Endothelial cell of umbilical vein (primary cell): ENCODE data around the gene ZNF497. TPM values are rescaled to one million over a fixed set of nuclear protein-coding genes. Genes with fewer than 3 reads are reported as not detected.

Experiments used
- BruUV-seq: library from RNA; stranded (reverse); fragments of 400-500 nt; replicated peaks from 2 replicates; lab custom pipeline; 2021; lab: Mats Ljungman, UMichigan
- CTCF ChIA-PET: fragments of 300-600, 350-600 bp; sonication (Branson Sonifier 250); formaldehyde crosslinking; loops from one replicate; lab custom pipeline; 2021; ENCODE audit warnings: antibody characterized with exemption, inconsistent platforms; lab: Charles Lee
- POLR2A ChIA-PET: fragments of 300-600, 350-600 bp; sonication (Branson Sonifier 250); formaldehyde crosslinking; loops from one replicate; lab custom pipeline; 2021; ENCODE audit warnings: antibody characterized with exemption, inconsistent platforms; lab: Charles Lee
- DNase-seq: peaks from one replicate; pipeline ENCODE4 v3.0.0-alpha.2; 2011; ENCODE audit warnings: low read depth, low spot score
- FAIRE-seq: peaks from 2 replicates; lab custom pipeline; 2011; peaks lifted over from hg19 to GRCh38; lab: Jason Lieb, UNC
- H2AFZ ChIP-seq: 2 replicates; pipeline ENCODE4 v1.6.0; 2012; ENCODE audit warnings: low read depth, low read length, control low read depth, inconsistent platforms
- H3K27ac ChIP-seq: 2 replicates; pipeline ENCODE4 v1.5.1; 2011; ENCODE audit warnings: low read depth, mild to moderate bottlenecking, control low read depth, low read length, moderate library complexity; ENCODE audit not compliant: insufficient read depth
- H3K27me3 ChIP-seq, 2 experiments: 2 replicates each; pipeline versions ENCODE4 v1.6.0 to v1.6.1; 2011; ENCODE audit warnings: low read length in 2 of 2, mixed read lengths in 1 of 2; ENCODE audit not compliant: control insufficient read depth in 2 of 2, insufficient read depth in 2 of 2
- H3K36me3 ChIP-seq, 2 experiments: 2 replicates in 1 of 2; 3 replicates in 1 of 2; pipeline ENCODE4 v1.5.1; 2011; ENCODE audit warnings: low read length in 2 of 2, mild to moderate bottlenecking in 1 of 2, moderate library complexity in 1 of 2; ENCODE audit not compliant: control insufficient read depth in 2 of 2, insufficient read depth in 2 of 2; ENCODE audit errors: extremely low read depth in 1 of 2
- H3K4me1 ChIP-seq: 3 replicates; pipeline ENCODE4 v1.5.1; 2011; ENCODE audit warnings: mild to moderate bottlenecking, low read length; ENCODE audit not compliant: control insufficient read depth, insufficient read depth; ENCODE audit errors: extremely low read depth
- H3K4me2 ChIP-seq: 2 replicates; pipeline ENCODE4 v1.6.1; 2011; ENCODE audit warnings: low read length, control low read depth, mixed read lengths; ENCODE audit not compliant: insufficient read depth
- H3K4me3 ChIP-seq, 3 experiments: fragments of 200-600 bp in 1 of 3; sonication (generic), shearing (Covaris generic) in 1 of 3; replicated peaks in 1 of 3; 2 replicates each; pipeline ENCODE4 v1.5.1; 2011 to 2016; ENCODE audit warnings: control low read depth in 3 of 3, low read length in 3 of 3, mild to moderate bottlenecking in 2 of 3, inconsistent platforms in 1 of 3, low read depth in 1 of 3, moderate library complexity in 1 of 3; ENCODE audit not compliant: insufficient read depth in 1 of 3
- H3K79me2 ChIP-seq: 2 replicates; pipeline ENCODE4 v1.6.0; 2012; ENCODE audit warnings: low read length, inconsistent platforms; ENCODE audit not compliant: control insufficient read depth, insufficient read depth
- H3K9ac ChIP-seq: replicated peaks from 2 replicates; pipeline ENCODE3; 2011; ENCODE audit warnings: low read length, control low read depth; ENCODE audit not compliant: insufficient read depth; ENCODE audit errors: extremely low read depth
- H3K9me1 ChIP-seq: replicated peaks from 3 replicates; pipeline ENCODE4 v1.6.0; 2011; ENCODE audit warnings: mild to moderate bottlenecking, low read length; ENCODE audit not compliant: control insufficient read depth, insufficient read depth; ENCODE audit errors: extremely low read depth
- H3K9me3 ChIP-seq: replicated peaks from 2 replicates; pipeline ENCODE4 v1.5.1; 2012; ENCODE audit warnings: low read length, inconsistent platforms; ENCODE audit not compliant: control insufficient read depth, insufficient read depth
- H4K20me1 ChIP-seq: replicated peaks from 2 replicates; pipeline ENCODE3; 2011; ENCODE audit warnings: mild to moderate bottlenecking, low read length; ENCODE audit not compliant: control insufficient read depth, insufficient read depth; ENCODE audit errors: extremely low read depth
- EZH2 ChIP-seq: IDR thresholded peaks from 2 replicates; pipeline ENCODE4 v1.6.1; 2012; ENCODE audit warnings: borderline replicate concordance, low read depth, mild to moderate bottlenecking, moderate library complexity, low read length, inconsistent platforms; ENCODE audit not compliant: severe bottlenecking
- FOS ChIP-seq: IDR thresholded peaks from 2 replicates; pipeline ENCODE4 v1.6.1; 2011; ENCODE audit warnings: mild to moderate bottlenecking, low read length, moderate library complexity, borderline replicate concordance; ENCODE audit not compliant: insufficient read depth
- GATA2 ChIP-seq: IDR thresholded peaks from 2 replicates; pipeline ENCODE4 v1.7.0; 2011; ENCODE audit warnings: low read depth, mild to moderate bottlenecking, moderate library complexity, mixed read lengths, low read length; ENCODE audit not compliant: insufficient read length, insufficient read depth
- JUN ChIP-seq: IDR thresholded peaks from 2 replicates; pipeline ENCODE4 v1.6.1; 2011; ENCODE audit warnings: borderline replicate concordance, low read depth; ENCODE audit not compliant: insufficient read length, insufficient read depth
- MYC ChIP-seq: IDR thresholded peaks from one replicate; pipeline ENCODE4 v1.6.1; 2011; ENCODE audit warnings: mild to moderate bottlenecking, low read depth, low read length
- POLR2A ChIP-seq: IDR thresholded peaks from 2 replicates; pipeline ENCODE4 v1.6.1; 2012; ENCODE audit warnings: low read depth, mild to moderate bottlenecking, control low read depth, low read length
- POLR2AphosphoS5 ChIP-seq: IDR thresholded peaks from 2 replicates; pipeline ENCODE4 v1.6.1; 2012; ENCODE audit warnings: low read depth, mild to moderate bottlenecking, control low read depth, low read length, moderate library complexity; ENCODE audit not compliant: insufficient read depth
- dilution Hi-C: fragments of 300-500 bp; cut with MboI; formaldehyde crosslinking; loops from one replicate; pipeline ENCODE4 v1.15.0; 2019; ENCODE audit warnings: low sequenced_read_pairs; ENCODE audit not compliant: extremely low pct_ligation_motif_present
- intact Hi-C: fragments of 100-400 bp; cut with micrococcal nuclease; formaldehyde crosslinking; loops from one replicate; pipeline ENCODE4 v1.10.0; 2022
- polyA plus RNA-seq, 4 experiments: library from polyadenylated mRNA; depleted of rRNA in 3 of 4; stranded (reverse) in 3 of 4; unstranded in 1 of 4; fragments of >200 nt; gene quantifications; 2 replicates each; pipeline versions ENCODE4 v1.2.1 to v1.2.3, GENCODE V29; 2011 to 2012; ENCODE audit warnings: missing spikeins in 1 of 4
- total RNA-seq: library from RNA; stranded (reverse); gene quantifications from 2 replicates; pipeline ENCODE4 v1.2.3, GENCODE V29; 2021
- TF ChIP-seq, protein P1 (sequence below), 2 donors: IDR thresholded peaks; 1 replicate in 1 of 2; 2 replicates in 1 of 2; pipeline ENCODE4 v1.5.1; 2011; ENCODE audit warnings: low read length in 2 of 2, mild to moderate bottlenecking in 2 of 2, moderate library complexity in 2 of 2, control low read depth in 1 of 2, inconsistent platforms in 1 of 2, low read depth in 1 of 2; ENCODE audit not compliant: insufficient read depth in 1 of 2; ENCODE audit errors: extremely low read depth in 1 of 2
- TF ChIP-seq, protein P2 (sequence below): IDR thresholded peaks from 2 replicates; pipeline ENCODE4 v1.6.1; 2011; ENCODE audit not compliant: insufficient read depth, insufficient read length

Gene ZNF497
- total and polyA plus RNA-seq, 2 donors (not counting 3 experiments of a cell fraction or from before 2014, with no cell fraction given) = 0.40 to 1.3 TPM

- no peak overlapping the region for H3K27ac ChIP-seq
- dilution Hi-C loops (no loop called here), intact Hi-C loops (no loop called here)
- POLR2A ChIA-PET = no interaction called here
- H3K79me2 ChIP-seq = no peaks in the 10 kb centered on the region
- CTCF ChIA-PET = no interaction called here
- peaks cover 2% of the 10 kb centered on the region for H3K9me3 ChIP-seq
- H3K9me1 ChIP-seq = no peaks in the 10 kb centered on the region
- no peaks in the 10 kb centered on the region for H3K4me1 ChIP-seq
- no peak overlapping the region for H2AFZ ChIP-seq
- no peaks in the 10 kb centered on the region for H4K20me1 ChIP-seq
- BruUV-seq = no TSS peak
- H3K27me3 ChIP-seq = no peaks in the 10 kb centered on the region
- peaks cover 0 to 22% of the 10 kb centered on the region in 2 experiments for H3K36me3 ChIP-seq
- H3K4me3 ChIP-seq = no peak overlapping the region
- TF ChIP-seq FOS (no peak), MYC (no peak), EZH2 (no peak), POLR2AphosphoS5 (no peak), POLR2A (no peak), GATA2 (no peak), JUN (no peak)
- TF ChIP-seq, protein P1, sequence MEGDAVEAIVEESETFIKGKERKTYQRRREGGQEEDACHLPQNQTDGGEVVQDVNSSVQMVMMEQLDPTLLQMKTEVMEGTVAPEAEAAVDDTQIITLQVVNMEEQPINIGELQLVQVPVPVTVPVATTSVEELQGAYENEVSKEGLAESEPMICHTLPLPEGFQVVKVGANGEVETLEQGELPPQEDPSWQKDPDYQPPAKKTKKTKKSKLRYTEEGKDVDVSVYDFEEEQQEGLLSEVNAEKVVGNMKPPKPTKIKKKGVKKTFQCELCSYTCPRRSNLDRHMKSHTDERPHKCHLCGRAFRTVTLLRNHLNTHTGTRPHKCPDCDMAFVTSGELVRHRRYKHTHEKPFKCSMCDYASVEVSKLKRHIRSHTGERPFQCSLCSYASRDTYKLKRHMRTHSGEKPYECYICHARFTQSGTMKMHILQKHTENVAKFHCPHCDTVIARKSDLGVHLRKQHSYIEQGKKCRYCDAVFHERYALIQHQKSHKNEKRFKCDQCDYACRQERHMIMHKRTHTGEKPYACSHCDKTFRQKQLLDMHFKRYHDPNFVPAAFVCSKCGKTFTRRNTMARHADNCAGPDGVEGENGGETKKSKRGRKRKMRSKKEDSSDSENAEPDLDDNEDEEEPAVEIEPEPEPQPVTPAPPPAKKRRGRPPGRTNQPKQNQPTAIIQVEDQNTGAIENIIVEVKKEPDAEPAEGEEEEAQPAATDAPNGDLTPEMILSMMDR (IDR thresholded peaks at IDR 0.05; ENCODE audit: extremely low read depth in 1 of 2, insufficient read depth in 1 of 2, low read depth in 1 of 2, low read length in 2 of 2) = no peak
- TF ChIP-seq, protein P2, sequence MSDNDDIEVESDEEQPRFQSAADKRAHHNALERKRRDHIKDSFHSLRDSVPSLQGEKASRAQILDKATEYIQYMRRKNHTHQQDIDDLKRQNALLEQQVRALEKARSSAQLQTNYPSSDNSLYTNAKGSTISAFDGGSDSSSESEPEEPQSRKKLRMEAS = no peak
- H3K4me2 ChIP-seq = no peak overlapping the region
- FAIRE-seq (no peak), DNase-seq (no peak)
- no peak overlapping the region for H3K9ac ChIP-seq
Observed at GRCh38 chr19:58334691-58335249, 27.8 kb downstream of the ZNF497 start.
